Stimulated activated CD4-positive, alpha-beta T cell treated with anti-CD3 and anti-CD28 coated beads, Interleukin-4, amount 100 ng/mL, for 1 hour (primary cell): ENCODE measurements around the gene EPHA8.
A peak's percentile ranks its signal among the peaks of the same experiment; 100 is the strongest.

ENCODE experiments used
- DNase-seq: peaks from one replicate; pipeline ENCODE4 v3.0.0-alpha.2; 2020

Gene EPHA8

DNA sequence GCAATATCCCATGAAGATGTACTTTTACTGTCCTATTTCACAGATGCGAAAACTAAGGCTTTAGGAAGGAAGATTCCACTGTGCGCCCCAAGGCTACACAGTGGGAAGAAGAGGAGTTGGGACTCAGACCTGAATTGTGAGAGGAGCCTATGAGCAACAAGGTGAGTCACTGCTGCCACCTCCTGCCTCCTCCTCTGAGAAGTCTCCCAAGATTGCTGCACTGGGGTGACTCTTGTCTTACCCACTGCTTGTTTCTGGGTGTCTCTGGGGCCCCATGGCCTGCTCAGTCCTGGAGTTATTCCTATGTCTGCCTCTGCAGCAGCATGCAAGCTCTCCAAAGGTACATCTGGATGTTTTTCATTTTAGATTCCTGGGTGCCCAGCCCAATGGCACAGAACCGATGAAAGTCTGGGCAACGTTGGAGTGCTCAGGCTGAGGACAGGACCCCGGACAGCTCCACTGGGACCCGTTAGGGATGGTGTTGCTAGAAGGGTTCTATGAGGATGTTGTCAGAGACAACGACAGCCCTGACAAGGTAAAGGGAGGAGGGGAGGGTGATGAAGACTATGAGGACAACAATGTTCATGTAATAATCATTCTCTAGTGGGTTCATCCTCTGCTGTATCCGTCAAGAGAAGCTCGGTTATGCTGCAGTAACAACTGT is 62.1 kb downstream of the EPHA8 start:
- no peak for DNase-seq

DNA sequence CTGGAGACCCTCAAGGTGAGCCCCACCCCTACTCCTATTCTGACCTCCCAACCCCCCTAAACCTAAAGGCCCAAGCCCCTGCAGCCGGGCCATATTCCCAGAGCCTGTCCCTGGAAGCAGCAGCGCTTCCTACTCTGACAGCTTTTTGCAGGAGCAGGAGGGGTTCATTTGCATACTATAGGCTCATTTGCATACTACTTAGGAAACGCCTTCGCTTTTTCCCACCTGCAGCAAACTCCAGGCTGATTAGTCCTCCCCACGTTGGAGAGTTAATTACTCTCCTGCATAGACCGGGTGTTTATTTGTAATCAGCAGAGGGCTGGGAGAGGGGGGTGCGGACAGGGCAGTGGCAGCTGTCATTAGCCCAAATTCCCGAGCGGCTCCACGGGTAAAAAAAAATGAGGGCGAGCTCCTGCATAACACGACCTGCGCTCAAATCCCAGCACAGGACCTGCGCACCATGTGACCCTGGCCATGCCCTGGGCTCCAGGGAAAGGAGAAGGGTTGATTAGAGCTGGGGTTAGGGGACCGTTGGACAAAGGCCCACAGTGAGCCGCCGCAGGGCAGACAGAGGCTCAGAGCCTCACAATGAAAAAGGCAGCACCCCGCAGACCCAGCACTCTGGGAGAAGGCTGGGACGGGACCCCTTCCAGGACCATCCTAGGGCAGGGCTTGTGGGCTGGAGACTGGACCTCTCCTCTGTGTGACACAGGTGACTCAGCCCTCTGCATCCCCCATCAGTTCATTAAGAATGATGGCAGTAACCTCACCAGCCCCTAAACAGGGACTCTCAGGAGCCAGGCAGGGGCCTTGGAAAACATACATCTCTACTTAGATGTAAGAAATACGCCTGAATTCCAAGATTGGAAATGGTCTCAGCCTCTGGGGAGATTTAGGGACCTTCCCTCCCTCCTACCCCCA is 63.2 kb downstream of the EPHA8 start:
- DNase-seq: no peak

- DNase-seq: no peak
Observed at GRCh38 chr1:22627331-22627730, 64.0 kb downstream of the EPHA8 start.

DNA sequence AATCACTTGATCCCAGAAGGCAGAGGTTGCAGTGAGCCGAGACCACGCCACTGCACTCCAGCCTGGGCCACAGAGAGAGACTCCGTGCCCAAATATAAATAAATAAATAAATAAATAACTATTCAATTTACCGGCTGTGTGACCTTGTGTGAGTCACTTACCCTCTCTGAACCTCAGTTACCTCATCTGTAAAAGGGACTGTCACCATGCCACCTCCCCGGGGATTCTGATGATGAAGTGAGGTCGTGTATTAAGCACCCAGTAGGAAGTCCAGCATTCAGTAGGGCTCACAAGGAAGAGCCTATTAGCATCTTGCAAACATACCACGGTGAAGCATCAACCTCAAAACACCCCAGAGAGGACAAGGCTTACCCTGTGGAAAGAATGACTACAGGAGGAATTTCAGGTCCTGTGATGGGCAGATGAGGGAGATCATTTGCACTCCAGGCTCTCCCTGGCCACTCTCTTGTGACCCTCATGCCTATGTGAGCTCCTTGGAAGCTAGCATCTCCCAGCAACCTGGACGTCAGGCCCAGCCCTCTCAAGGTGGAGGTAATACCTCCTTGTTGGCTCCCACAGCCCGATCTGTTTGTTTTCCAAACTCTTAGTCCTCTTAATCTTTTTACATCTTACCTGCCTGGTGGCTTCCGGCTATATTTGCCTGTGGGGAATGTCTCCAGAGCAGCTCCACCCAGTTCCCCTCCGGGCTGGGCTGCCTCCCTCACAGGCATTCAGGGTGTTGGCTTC is 65.6 kb downstream of the EPHA8 start:
- DNase-seq: no peak

DNA sequence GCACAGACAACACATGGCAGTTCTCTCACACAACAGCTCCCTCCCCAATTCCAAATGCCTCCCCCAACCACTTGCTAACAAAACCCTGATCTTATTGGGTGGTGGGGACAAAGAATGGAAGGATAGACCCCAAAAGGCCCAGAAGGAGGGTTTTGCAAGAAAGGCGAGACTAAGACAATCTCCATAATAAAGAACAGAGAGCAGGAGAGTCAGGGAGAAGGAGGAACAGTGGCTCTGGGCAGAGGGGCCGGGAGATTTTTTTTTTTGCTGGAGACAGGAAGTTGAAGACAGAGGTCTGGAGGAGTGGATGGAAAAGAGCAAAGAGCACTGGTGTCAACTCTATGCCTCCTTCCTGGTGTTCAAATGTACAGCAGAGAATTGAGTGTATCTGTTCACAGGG is 66.6 kb downstream of the EPHA8 start:
- DNase-seq: no peak

DNA sequence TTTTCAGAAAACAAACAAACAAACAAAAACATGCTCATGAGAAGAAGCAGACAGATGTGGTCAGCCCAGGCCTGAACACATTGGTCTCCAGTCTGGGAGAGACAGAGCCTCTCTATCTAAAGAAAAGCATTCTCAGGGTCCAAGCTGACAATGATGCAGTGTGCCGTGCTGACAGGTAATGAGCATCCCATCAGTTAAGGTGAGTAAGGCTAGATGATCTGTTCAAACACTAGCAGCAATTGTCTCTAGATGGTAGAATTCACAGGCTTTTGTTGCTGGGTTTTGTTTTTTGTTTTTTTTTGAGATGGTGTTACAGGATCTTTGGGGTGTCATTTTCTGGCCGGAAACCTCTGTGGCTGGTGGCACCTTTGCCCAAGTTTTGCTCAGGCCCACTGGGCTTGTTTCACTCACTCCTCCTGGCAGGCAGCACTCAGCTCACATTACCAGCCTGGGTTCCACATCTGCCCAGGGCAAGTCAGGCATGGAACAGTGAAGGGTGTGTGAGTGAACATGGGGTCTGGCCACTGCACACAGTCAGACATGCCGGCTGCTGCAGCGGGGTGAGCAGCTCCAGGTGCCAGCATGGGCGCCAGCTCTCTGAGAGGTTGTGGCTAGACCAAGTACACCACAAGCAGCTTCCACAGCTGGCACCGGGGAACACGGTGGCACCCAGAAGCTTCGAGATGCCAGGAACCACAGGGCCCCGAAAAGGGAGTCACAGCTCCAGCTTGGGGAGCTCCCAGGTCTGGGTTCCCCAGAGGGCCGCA is 70.6 kb downstream of the EPHA8 start:
- no peak for DNase-seq

DNA sequence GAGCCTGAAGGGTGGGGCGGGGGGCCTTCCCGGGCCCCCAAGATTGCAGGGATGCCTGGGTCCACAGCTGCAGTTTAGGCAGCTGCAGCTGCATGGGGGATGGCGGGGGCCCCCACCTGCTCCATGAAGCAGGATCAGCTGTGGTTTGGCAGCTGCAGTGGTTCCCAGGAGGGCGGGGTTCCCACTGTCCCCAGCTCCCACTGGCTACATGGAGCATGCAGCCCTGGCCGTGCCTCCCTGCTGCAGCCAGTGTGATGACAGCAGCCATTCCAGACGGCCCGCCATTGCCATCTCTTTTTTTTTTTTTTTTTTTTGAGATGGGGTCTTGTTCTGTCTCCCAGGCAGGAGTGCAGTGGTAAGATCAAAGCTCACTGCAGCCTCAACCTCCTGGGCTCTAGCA is 72.1 kb downstream of the EPHA8 start:
- DNase-seq: no peak

- DNase-seq: no peak
Observed at GRCh38 chr1:22636353-22636752, 73.1 kb downstream of the EPHA8 start, which contains the start of gene C1QA. TSS of gene C1QA (plus strand) at chr1:22636628. CDS start at chr1:22637617, 989 bp downstream.

DNA sequence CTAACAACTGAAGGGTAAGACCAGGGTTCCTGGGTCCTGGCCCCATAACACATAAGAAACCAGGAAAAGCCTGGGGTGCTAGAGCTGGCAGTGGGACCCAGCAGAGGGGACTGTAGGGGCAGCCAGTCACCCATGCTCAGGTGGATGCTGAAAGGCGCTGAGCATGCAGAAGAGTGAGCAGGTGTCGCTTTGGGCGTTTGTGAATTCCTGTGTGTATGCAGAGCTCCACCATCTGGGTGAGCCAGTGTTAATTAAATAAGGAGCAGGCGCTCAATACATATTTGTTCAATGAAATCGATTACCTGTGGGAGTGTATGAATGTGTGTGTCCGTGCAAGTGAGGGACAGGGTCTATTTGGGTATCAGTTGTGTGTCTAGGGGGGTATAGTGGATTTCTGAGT is 73.6 kb downstream of the EPHA8 start:
- DNase-seq: no peak

GRCh38 chr1:22637907-22638445 is 74.7 kb downstream of the EPHA8 start:
- no peak for DNase-seq

- no peak for DNase-seq
Observed at GRCh38 chr1:22638476-22639234, 75.4 kb downstream of the EPHA8 start.

- DNase-seq: no peak
Observed at GRCh38 chr1:22639286-22639685, 76.0 kb downstream of the EPHA8 start.

- DNase-seq: no peak
Observed at GRCh38 chr1:22641247-22641646, 78.0 kb downstream of the EPHA8 start.

- DNase-seq: peak; percentile 75
Observed at GRCh38 chr1:22641906-22642636, 78.8 kb downstream of the EPHA8 start.

DNA sequence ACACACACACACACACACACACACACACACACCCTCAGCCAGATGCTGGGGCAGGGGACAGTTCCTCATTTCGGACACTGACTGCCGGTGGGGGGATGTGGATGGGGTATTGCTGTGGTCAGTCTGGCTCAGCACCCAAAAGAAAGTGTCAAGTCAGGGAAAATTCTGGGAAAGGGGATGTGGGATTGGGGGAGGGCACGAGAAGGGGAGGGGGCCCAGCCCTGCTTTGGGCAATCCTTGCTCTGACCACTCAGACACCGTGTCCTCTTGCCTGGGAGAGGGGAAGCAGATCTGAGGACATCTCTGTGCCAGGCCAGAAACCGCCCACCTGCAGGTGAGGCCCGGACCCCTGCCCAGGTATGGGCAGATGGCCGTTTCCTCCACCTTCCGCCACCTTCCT is 80.1 kb downstream of the EPHA8 start, which contains the start of gene C1QC:
Gene C1QC, plus strand, starts transcription at position 253 of the 400 bp plus-strand sequence. CDS start 391 bp downstream, outside the sequence.
- DNase-seq: no peak

- no peak for DNase-seq
Observed at GRCh38 chr1:22643928-22644327, 80.6 kb downstream of the EPHA8 start.

- DNase-seq: no peak
Observed at GRCh38 chr1:22645931-22646330, 82.6 kb downstream of the EPHA8 start.

- DNase-seq: no peak
Observed at GRCh38 chr1:22646384-22646783, 83.1 kb downstream of the EPHA8 start.

DNA sequence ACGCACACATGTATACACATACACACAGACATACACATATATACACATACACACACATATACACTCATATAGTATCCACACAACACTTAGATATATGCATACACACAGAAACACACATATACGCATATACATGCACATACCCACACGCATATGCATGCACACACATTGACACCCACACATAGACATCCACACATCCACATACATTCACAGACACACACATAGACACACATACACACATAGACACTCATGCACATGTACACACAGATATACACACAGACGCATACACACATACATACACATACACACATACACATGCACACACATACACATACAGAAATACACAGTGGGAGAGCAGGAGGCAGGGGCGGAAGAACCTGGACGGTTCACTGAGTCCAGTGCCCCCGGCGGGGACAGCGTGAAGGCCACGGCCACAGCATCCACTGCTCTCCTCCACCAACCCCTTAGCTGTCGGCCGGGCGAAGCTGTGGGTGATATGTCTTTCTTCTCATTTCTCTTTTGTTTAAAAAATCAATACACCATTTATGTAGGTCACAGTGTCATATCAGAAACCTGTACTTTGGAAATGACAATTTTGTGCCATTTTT is 86.9 kb downstream of the EPHA8 start:
- no peak for DNase-seq
